Kidney capillary endothelial cell (primary cell): Measurements from ENCODE around the gene MARK3.
A peak's percentile ranks its signal among the peaks of the same experiment; 100 is the strongest.
"Not testable (repeated sequence)": the region's sequence is repeated elsewhere in the genome, so short reads cannot be mapped to it uniquely, and the experiment has no call there.

Source experiments
- DNase-seq: peaks from one replicate; pipeline ENCODE4 v3.0.0-alpha.2; 2018; ENCODE audit warnings: low spot score

Gene MARK3

GRCh38 chr14:103491691-103492090 is 106.5 kb downstream of the MARK3 start:
- DNase-seq, result no peak

DNA sequence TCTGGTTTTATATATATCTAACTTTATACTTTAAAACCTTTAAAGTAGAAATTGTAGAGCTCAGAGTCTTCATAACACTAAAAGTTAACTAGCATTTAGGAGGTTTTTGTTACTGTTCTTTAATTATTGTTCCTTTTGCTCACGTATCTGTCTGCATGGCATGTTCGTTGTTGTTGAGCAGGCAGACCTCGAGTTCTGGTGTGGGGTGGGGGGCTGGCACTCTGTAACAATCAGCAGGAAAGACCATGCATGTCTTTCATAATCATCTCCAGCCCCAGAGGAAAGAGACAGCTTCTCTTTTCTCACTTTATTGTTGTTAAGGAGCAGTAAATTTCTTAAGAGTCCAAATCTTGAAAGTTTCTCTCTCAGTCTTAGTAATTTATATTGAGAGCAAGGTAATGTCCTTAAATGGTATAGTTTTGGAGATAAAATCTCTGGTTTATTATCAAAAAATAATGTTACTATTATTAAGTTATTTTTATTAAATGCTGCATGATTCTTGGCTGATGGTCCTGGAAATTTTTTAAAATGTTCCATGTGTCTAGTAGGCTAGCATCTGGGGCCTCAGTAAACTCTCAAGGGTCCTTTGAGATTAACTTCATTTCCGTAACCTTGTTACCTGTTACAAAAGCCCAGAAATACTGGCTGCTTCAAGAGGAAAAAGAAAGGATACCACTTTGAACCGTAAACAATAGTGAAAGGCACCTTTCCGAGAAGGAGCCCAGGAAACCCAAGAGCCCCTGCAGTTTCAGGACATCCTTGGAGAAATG is 107.1 kb downstream of the MARK3 start:
- no peak for DNase-seq

- no peak for DNase-seq
These were observed 110.6 kb downstream of the MARK3 start for GRCh38 chr14:103495854-103496253.

GRCh38 chr14:103496776-103497175 is 111.6 kb downstream of the MARK3 start:
- no peak for DNase-seq

- no peak for DNase-seq
These were observed 114.5 kb downstream of the MARK3 start for GRCh38 chr14:103499709-103500108.

DNA sequence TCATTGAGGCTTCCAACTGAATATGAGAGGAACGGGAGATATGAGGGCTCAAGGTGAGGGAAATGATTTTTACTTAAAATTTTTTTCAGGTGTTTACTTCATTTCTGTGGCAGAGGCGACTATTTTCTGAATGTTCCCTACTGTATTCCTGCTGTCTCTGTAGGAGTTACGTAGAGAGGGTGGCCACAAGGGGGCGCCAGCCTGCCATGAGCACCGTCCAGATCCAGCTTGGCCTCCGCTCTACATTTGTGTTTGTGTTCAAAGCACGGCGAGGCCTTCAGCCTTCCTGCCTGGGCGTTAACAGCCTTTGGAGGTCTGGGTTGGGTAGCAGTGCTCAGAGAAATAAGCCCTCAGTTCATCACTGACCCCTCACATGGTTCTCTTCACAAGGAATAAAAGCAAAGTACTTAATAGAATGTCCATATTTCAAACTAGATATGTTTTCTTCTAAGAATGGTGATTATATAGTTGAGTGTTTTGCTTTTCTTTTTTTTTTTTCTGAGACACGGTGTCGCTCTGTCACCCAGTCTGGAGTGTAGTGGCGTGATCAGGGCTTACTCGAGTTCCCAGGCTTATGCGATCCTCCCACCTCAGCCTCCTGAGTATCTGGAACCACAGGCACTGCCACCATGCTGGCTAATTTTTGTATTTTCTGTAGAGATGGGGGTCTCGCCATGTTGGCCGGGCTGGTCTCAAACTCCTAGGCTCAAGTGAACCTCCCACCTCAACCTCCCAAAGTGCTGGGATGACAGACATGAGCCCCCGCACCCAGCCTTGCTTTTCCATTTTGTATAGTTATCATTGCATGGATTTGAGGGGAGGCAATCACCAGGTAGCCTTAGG is 115.2 kb downstream of the MARK3 start:
- DNase-seq, result peak; percentile 72

- DNase-seq, result no peak
These were observed 116.0 kb downstream of the MARK3 start for GRCh38 chr14:103501041-103501870.

GRCh38 chr14:103501921-103502669 is 116.9 kb downstream of the MARK3 start:
- no peak for DNase-seq

DNA sequence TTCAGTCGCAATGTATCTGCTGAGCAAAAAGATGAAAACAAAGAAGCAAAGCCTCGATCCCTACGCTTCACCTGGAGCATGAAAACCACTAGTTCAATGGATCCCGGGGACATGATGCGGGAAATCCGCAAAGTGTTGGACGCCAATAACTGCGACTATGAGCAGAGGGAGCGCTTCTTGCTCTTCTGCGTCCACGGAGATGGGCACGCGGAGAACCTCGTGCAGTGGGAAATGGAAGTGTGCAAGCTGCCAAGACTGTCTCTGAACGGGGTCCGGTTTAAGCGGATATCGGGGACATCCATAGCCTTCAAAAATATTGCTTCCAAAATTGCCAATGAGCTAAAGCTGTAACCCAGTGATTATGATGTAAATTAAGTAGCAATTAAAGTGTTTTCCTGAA is 117.7 kb downstream of the MARK3 start:
- DNase-seq, result no peak

- no peak for DNase-seq
These were observed 118.1 kb downstream of the MARK3 start for GRCh38 chr14:103503296-103503695.

- DNase-seq, result no peak
These were observed 119.9 kb downstream of the MARK3 start for GRCh38 chr14:103504991-103505565.

GRCh38 chr14:103507751-103508150 is 122.5 kb downstream of the MARK3 start:
- no peak for DNase-seq

DNA sequence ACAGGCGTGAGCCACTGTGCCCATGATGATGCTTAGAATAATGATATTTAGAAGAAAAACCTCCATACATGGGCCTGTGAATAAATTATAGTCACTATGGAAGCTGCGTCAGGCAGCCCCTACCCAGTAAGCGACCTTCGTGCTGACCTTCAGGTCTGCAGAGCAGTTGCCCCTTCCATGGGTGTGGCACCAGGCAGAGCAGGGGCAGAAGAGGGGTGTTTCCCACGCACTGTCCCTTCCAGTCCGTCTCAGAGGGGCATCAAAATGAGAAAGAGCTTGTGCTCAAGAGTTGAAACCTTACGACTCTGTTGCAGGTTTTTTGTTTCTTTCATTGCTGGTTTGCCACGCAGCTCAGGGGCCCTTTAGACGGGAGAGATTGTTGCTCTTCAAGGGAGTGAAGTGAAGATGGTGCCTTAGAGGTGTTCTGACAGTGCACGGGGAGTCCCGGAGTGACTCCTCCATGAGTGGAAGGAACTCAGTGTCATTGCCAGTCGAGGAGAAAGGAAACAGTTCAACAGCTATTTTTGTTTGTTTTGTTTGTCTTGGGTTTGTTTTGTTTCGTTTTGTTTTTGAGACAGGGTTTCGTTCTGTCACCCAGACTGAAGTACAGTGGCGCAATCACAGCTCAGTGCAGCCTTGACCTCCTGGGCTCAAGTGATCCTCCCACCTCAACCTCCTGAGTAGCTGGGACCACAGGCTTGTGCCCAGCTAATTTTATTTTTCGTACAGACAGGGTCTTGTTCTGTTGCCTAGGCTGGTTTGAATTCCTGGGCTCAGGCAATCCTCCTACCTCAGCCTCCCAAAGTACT is 123.5 kb downstream of the MARK3 start:
- DNase-seq, result no peak

DNA sequence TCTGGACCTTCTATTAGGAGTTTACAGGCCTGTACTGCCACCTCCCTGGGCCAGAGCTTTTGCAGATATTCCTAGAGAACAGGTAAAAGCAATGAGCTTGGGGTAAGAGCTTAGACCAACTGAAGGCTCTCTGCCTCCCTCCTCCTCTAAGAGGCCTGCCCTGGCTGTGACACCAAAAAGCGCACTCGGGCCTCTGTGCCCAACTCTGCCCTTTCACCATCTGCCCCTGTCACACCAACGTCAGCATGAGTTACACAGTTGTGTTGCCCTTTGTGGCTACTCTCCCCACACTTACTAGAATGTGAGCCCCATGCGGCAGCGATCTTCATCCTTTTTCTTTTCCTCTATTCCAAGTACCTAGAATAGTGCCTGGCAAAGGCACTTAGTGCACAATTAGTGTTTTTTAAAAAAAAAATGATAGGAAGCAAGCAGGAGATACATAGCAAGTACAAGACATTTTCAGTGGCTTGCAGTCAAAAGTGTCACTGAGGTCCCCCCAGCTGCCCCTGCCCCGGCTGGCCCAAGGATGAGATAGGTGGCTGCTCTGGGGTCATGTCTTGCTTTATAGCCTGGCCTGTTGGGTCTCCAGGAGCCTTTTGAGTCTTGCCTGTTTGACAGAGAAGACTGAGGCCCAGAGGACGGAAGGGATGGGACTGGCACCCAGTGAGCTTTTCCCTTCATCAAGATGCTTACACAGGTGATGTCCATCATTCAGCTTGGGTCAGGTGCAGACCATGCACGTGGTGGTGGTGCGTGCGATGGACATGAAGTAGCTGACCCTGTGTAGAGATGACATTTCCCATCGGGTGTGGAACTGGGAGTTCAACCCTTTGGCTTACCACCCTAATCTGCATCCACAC is 124.9 kb downstream of the MARK3 start:
- DNase-seq, result no peak

DNA sequence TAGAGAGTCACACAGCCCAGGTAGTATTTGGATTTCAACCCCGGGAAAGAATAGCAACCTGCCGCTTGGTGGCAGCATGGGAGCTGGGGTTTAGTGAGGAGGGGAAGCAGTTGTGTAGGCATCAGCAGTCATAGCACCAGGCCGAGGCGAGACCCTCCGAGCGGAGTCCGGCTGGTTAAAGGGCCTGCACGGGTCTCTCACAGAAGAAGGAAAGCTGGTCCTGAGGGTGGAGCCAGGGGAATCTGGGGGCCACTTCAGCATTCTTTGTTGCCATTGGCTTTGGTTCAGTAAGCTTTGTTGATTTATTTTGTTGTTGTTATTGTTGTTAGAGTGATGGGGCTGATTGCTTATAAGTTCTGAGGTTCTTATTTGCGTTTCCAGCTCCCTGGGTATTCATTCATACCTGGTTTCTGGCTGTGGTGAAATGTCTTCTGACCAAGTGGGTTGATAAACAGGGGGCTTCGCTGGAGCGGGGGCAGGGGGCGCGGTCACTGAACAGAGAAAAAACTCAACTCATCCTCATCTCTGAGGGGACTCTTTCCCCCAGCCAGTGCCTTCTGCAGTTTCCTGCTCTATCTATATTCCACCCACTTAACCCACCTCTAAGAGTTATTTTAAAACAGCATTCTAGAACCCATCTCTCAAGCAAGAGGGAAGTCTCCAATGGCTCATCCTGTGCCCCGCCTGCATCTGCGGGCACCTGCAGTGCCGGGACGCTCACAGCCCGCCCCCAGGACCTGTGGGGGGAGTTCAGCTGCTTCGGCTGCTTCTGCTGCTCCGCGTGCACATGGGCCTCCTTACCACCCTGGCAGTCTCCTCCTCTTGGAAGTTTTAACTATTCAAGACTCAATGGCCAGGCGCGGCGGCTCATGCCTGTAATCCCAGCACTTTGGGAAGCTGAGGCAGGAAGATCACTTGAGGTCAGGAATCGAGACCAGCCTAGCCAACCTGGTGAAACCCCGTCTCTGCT is 125.8 kb downstream of the MARK3 start:
- DNase-seq, result no peak

DNA sequence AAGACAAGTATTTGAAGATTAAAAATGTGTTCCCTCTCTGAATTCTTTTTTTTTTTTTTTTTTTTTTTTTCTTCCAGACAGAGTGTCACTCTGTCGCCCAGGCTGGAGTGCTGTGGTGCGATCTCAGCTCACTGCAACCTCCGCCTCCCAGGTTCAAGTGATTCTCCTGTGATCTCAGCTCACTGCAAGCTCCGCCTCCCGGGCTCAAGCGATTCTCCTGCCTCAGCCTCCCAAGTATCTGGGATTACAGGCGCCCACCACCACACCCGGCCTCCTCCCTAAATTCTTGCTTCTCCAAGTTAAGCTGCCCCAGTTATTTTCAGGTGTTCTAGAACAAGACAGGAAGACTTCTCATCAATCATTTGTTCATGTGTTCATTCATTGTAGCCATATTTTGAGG is 127.0 kb downstream of the MARK3 start:
- not testable (repeated sequence) for DNase-seq

DNA sequence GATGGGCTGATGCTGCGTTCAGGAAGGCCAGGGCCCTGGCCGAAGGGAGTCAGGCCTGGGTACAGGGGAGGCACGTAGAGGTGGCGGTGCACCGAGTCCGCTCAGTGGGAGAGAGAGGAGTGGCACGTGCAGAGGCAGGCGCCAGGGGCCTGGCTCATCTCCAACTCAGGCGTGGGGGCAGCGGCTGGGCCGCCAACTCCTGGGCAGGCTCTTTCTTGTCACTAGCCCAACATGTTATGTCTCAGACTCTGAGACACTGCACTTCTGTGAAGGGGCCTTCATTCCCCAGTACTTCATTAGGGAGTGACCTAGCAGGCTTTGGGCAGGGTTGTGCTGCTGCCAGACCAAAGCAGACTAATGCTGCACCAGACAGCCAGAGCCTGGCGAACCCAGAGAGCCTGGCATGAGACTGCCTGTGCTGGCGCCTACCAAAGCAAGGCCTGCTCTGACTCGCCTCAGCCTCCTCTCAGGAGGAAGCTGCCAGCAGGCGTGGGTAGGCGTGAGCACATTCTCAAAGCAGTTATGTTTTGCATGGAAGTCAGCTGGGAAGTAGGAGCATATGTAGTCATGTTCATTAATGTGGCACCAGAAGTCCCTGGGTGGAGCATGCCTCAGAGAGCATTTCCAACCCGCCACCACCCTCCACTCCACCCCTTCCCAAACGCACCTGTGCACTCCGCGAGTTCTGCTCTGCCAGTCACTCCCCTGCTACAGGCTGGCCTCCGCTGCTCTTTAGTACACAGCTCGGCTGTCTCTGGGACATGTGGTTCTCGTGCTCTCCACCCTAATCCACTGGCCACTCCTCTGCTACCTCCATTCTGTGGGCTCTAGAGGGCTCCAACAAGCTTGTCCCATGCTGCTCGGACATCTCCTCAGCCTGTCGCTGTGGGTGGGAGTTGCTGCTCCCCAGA is 127.7 kb downstream of the MARK3 start:
- no peak for DNase-seq
